ENCODE measurements around the gene ARFGEF3.

GRCh38 chr6:138264372-138264880 lies 102.7 kb downstream of the ARFGEF3 start:
- TF ChIP-seq TAF1 (IDR thresholded peaks at IDR 0.05; ENCODE audit: borderline replicate concordance, insufficient read depth, low read length) = no peak
- no peak for TF ChIP-seq FOXP2 (optimal IDR thresholded peaks at IDR 0.05; ENCODE audit: borderline replicate concordance, extremely low read depth, extremely low read length, insufficient read depth)
- no peak for TF ChIP-seq POLR2AphosphoS5 (IDR thresholded peaks at IDR 0.05; ENCODE audit: low read depth, low read length)
